HepG2 (cell line): ENCODE measurements around the gene GALNT5.

Experiments
- FIP1L1 ChIP-seq: fragments of 200-400 bp; formaldehyde crosslinking; IDR thresholded peaks from 2 replicates; pipeline ENCODE4 v1.6.1; 2018; ENCODE audit warnings: low read depth, mild to moderate bottlenecking, low read length, moderate library complexity, borderline replicate concordance; ENCODE audit not compliant: insufficient read depth
- FOSL2 ChIP-seq: sonication (generic); formaldehyde crosslinking; IDR thresholded peaks from 2 replicates; pipeline ENCODE4 v1.4.0; 2020; ENCODE audit warnings: missing genetic modification reagents
- FOXK2 ChIP-seq: fragments of 450-650 bp; IDR thresholded peaks from 2 replicates; pipeline ENCODE4 v1.6.1; 2016
- MXI1 ChIP-seq: IDR thresholded peaks from 3 replicates; pipeline ENCODE4 v1.6.1; 2012; ENCODE audit warnings: low read depth, low read length, inconsistent platforms, borderline replicate concordance
- POLR2A ChIP-seq, 2 experiments: IDR thresholded peaks; 2 replicates each; pipeline ENCODE4 v1.6.1; 2011; ENCODE audit warnings: low read depth in 2 of 2, low read length in 2 of 2, mild to moderate bottlenecking in 1 of 2, moderate library complexity in 1 of 2; ENCODE audit not compliant: insufficient read depth in 1 of 2
- RFX1 ChIP-seq: fragments of 450-650 bp; IDR thresholded peaks from 2 replicates; pipeline ENCODE4 v1.6.1; 2017
- RXRA ChIP-seq: sonication (generic); formaldehyde crosslinking; IDR thresholded peaks from 2 replicates; pipeline ENCODE4 v1.5.1; 2020; ENCODE audit warnings: missing genetic modification reagents
- SPEN ChIP-seq: sonication (generic); formaldehyde crosslinking; IDR thresholded peaks from 2 replicates; pipeline ENCODE4 v1.5.1; 2020; ENCODE audit warnings: low read depth, mild to moderate bottlenecking, missing genetic modification reagents
- TBL1XR1 ChIP-seq: fragments of 150-350 bp; IDR thresholded peaks from 2 replicates; pipeline ENCODE4 v1.6.1; 2014; ENCODE audit warnings: borderline replicate concordance, low read length; ENCODE audit not compliant: partially characterized antibody
- YY1 ChIP-seq: IDR thresholded peaks from 2 replicates; pipeline ENCODE4 v1.6.1; 2011; ENCODE audit warnings: low read length, low read depth, moderate library complexity, mild to moderate bottlenecking; ENCODE audit not compliant: insufficient read depth, insufficient replicate concordance
- ZNF274 ChIP-seq: sonication (generic); formaldehyde crosslinking; IDR thresholded peaks from 2 replicates; pipeline ENCODE4 v1.5.1; 2020; ENCODE audit warnings: mild to moderate bottlenecking, missing genetic modification reagents
- ZNF703 ChIP-seq: sonication (generic); formaldehyde crosslinking; IDR thresholded peaks from 2 replicates; pipeline ENCODE4 v1.5.1; 2020; ENCODE audit warnings: missing genetic modification reagents, mild to moderate bottlenecking, moderate library complexity, borderline replicate concordance
- TF ChIP-seq, protein P1 (sequence below): sonication (generic); formaldehyde crosslinking; IDR thresholded peaks from 2 replicates; pipeline ENCODE4 v1.4.0; 2020; ENCODE audit warnings: missing genetic modification reagents
- TF ChIP-seq, protein P2 (sequence below): sonication (generic); formaldehyde crosslinking; IDR thresholded peaks from 2 replicates; pipeline ENCODE4 v1.5.0; 2020; ENCODE audit warnings: mild to moderate bottlenecking, missing genetic modification reagents, moderate library complexity

DNA sequence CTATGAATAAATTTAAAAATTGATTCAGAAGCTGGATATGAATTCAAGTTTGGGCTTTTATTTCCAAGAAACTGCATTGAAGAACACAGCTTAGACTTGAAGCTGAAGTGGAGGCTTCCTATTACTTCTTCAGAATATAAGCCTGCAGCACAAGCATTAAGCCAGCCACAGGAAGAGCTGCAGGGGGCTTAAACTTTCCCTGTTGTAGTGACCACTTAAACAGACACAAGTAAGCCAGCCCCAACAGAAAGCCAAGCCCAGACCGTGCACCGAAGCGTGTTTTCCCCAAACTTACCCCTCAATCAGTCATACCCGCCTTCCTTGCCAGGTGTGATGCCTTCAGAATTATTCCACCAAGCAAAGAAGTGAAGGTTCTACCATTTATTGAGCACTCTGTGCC is 39.5 kb downstream of the GALNT5 start:
- TF ChIP-seq RXRA: no peak
- no peak for TF ChIP-seq TBL1XR1
- TF ChIP-seq FIP1L1: no peak
- TF ChIP-seq FOSL2 (CRISPR knock-in tag): no peak
- no peak for TF ChIP-seq YY1
- TF ChIP-seq, protein P1, sequence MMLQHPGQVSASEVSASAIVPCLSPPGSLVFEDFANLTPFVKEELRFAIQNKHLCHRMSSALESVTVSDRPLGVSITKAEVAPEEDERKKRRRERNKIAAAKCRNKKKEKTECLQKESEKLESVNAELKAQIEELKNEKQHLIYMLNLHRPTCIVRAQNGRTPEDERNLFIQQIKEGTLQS (CRISPR knock-in tag): no peak
- TF ChIP-seq, protein P2, sequence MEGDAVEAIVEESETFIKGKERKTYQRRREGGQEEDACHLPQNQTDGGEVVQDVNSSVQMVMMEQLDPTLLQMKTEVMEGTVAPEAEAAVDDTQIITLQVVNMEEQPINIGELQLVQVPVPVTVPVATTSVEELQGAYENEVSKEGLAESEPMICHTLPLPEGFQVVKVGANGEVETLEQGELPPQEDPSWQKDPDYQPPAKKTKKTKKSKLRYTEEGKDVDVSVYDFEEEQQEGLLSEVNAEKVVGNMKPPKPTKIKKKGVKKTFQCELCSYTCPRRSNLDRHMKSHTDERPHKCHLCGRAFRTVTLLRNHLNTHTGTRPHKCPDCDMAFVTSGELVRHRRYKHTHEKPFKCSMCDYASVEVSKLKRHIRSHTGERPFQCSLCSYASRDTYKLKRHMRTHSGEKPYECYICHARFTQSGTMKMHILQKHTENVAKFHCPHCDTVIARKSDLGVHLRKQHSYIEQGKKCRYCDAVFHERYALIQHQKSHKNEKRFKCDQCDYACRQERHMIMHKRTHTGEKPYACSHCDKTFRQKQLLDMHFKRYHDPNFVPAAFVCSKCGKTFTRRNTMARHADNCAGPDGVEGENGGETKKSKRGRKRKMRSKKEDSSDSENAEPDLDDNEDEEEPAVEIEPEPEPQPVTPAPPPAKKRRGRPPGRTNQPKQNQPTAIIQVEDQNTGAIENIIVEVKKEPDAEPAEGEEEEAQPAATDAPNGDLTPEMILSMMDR (CRISPR knock-in tag): no peak
- TF ChIP-seq ZNF703 (CRISPR knock-in tag): no peak
- TF ChIP-seq MXI1: no peak
- TF ChIP-seq SPEN: no peak
- no peak for TF ChIP-seq FOXK2
- no peak for TF ChIP-seq POLR2A (IDR thresholded peaks at IDR 0.05; ENCODE audit: insufficient read depth in 1 of 2, low read depth in 2 of 2, low read length in 2 of 2)
- no peak for TF ChIP-seq RFX1
- TF ChIP-seq ZNF274 (CRISPR knock-in tag): no peak
